Right lobe of liver (tissue), 6 donors: ENCODE data around the gene RMP24.
A peak's percentile ranks its signal among the peaks of the same experiment; 100 is the strongest.

Experiments used
- ATAC-seq, 4 donors: fragments of 200-7000 bp; cut with Tn5 transposase; one replicate each; pipeline ENCODE4 v1.9.1; 2020; ENCODE audit warnings: mild to moderate bottlenecking in 4 of 4, moderate library complexity in 4 of 4
- DNase-seq, 3 donors: peaks; one replicate each; pipeline ENCODE4 v3.0.0-alpha.2; 2020
- H3K27ac ChIP-seq, 3 donors: fragments of 200-600 bp; one replicate each; pipeline ENCODE4 v1.8.0; 2022
- H3K27me3 ChIP-seq, 2 donors: fragments of 200-600 bp; one replicate each; pipeline ENCODE4 v1.8.0; 2022
- H3K36me3 ChIP-seq, 4 donors: fragments of 200-600 bp; sonication (generic) in 1 of 4; one replicate each; pipeline versions ENCODE4 v1.5.1 to v1.8.0; 2017 to 2022; ENCODE audit warnings: control low read depth in 1 of 4
- H3K4me1 ChIP-seq, 4 donors: fragments of 200-600 bp; sonication (generic) in 1 of 4; one replicate each; pipeline versions ENCODE4 v1.5.1 to v1.8.0; 2017 to 2022; ENCODE audit warnings: control low read depth in 1 of 4
- H3K4me3 ChIP-seq, 3 donors: fragments of 200-600 bp; one replicate each; pipeline ENCODE4 v1.8.0; 2022
- H3K9me3 ChIP-seq, 4 donors: fragments of 200-600 bp; sonication (generic) in 1 of 4; one replicate each; pipeline versions ENCODE4 v1.5.1 to v1.8.0; 2017 to 2022; ENCODE audit warnings: control low read depth in 1 of 4
- CTCF ChIP-seq, 4 donors: fragments of 200-600 bp in 3 of 4; fragments of 450-650 bp in 1 of 4; IDR thresholded peaks; one replicate each; pipeline versions ENCODE4 v1.5.1 to v1.8.0; 2016 to 2022; ENCODE audit warnings: antibody characterized with exemption in 4 of 4, mild to moderate bottlenecking in 2 of 4
- POLR2A ChIP-seq: fragments of 450-650 bp; IDR thresholded peaks from one replicate; pipeline ENCODE4 v1.6.1; 2017; ENCODE audit warnings: antibody characterized with exemption, mild to moderate bottlenecking
- WGBS: methylation state at CpG from one replicate; pipeline ENCODE4 v1.1.6; 2018; ENCODE audit warnings: low coverage, low lambda C conversion rate; ENCODE audit not compliant: insufficient coverage; ENCODE audit errors: missing lambda C conversion rate; 5-methylcytosine and 5-hydroxymethylcytosine counted together
- intact Hi-C, 2 donors: fragments of 100-400 bp; cut with DNase I; formaldehyde crosslinking; loops; one replicate each; pipeline versions ENCODE4 v1.11.2 to v1.14.1; 2022
- donor health status: DM: no; HTN: yes; CAD: no.
- donor health status: DM: no; HTN: no; CAD: no.
- donor health status: DM: no; HTN: no; CAD: no.
- donor health status: DM: no; HTN: yes; CAD: no.
- donor health status: DM: no; HTN: yes; CAD: no.

Gene RMP24

GRCh38 chr18:35949090-35949489, 23.4 kb upstream of the RMP24 start:
- 30% methylated on average over 6 of the region's 6 CpGs for WGBS
- DNase-seq (no peak), ATAC-seq (no peak)
- H3K27ac ChIP-seq, result no peak overlapping the region
- no peaks in the 10 kb centered on the region for H3K36me3 ChIP-seq
- TF ChIP-seq CTCF (IDR thresholded peaks at IDR 0.05) (no peak), POLR2A (no peak)
- no peaks in the 10 kb centered on the region for H3K27me3 ChIP-seq
- intact Hi-C loops, result loop anchor here in 1 of 2 donors (5.0 kb wide), 1 partner anchor 192 kb away; no protein-coding TSS in a partner anchor
- no peak overlapping the region for H3K4me3 ChIP-seq
- H3K4me1 ChIP-seq, result peaks cover 0 to 6% (median 3%) of the 10 kb centered on the region in 4 donors
- no peaks in the 10 kb centered on the region for H3K9me3 ChIP-seq

- H3K36me3 ChIP-seq, result no peaks in the 10 kb centered on the region
- 3% methylated on average over 32 of the region's 54 CpGs for WGBS
- DNase-seq (peak; percentile 45 to 65 (median 55)), ATAC-seq (peak; percentile 90 to 98 (median 94))
- H3K4me3 ChIP-seq, result peak overlapping the region; percentile 52 to 61 (median 56)
- H3K4me1 ChIP-seq, result peaks cover 0 to 6% (median 3%) of the 10 kb centered on the region in 4 donors
- intact Hi-C loops, result loop anchor here in 1 of 2 donors (5.0 kb wide), 1 partner anchor 193 kb away; no protein-coding TSS in a partner anchor
- H3K9me3 ChIP-seq, result no peaks in the 10 kb centered on the region
- TF ChIP-seq POLR2A (no peak), CTCF (IDR thresholded peaks at IDR 0.05) (peak; percentile 84 to 91 (median 86))
- no peaks in the 10 kb centered on the region for H3K27me3 ChIP-seq
- no peak overlapping the region for H3K27ac ChIP-seq
Measured at GRCh38 chr18:35949903-35950627, 22.4 kb upstream of the RMP24 start.

GRCh38 chr18:35950628-35950982, 21.9 kb upstream of the RMP24 start:
- peaks cover 0 to 6% (median 3%) of the 10 kb centered on the region in 4 donors for H3K4me1 ChIP-seq
- intact Hi-C loops, result no loop called here
- no peak for ATAC-seq
- no peaks in the 10 kb centered on the region for H3K9me3 ChIP-seq
- peak overlapping the region in 1 of 3 donors; percentile 61 for H3K4me3 ChIP-seq
- DNase-seq, result no peak
- no peaks in the 10 kb centered on the region for H3K36me3 ChIP-seq
- H3K27me3 ChIP-seq, result no peaks in the 10 kb centered on the region
- H3K27ac ChIP-seq, result no peak overlapping the region
- TF ChIP-seq POLR2A (no peak), CTCF (IDR thresholded peaks at IDR 0.05) (peak in 1 of 4 donors; percentile 4)
- 8% methylated on average over 6 of the region's 6 CpGs for WGBS

- Histone ChIP-seq H3K4me1 (peaks cover 0 to 6% (median 3%) of the 10 kb centered on the region in 4 donors), H3K9me3 (no peaks in the 10 kb centered on the region), H3K36me3 (no peaks in the 10 kb centered on the region), H3K27ac (no peak overlapping the region), H3K4me3 (no peak overlapping the region), H3K27me3 (no peaks in the 10 kb centered on the region)
- no peak for ATAC-seq
- no peak for DNase-seq
- intact Hi-C loops, result no loop called here
- no peak for TF ChIP-seq CTCF (IDR thresholded peaks at IDR 0.05)
- TF ChIP-seq POLR2A, result no peak
- WGBS, result 63% methylated on average over 1 of the region's 1 CpG
Measured at GRCh38 chr18:35953688-35954087, 18.8 kb upstream of the RMP24 start.
